HCT116 (cell line): ENCODE results near the gene CCDC40. TPM values are rescaled to one million over a fixed set of nuclear protein-coding genes. Genes with fewer than 3 reads are reported as not detected.

Source experiments
- ATAC-seq: fragments of 200-7000 bp; cut with Tn5 transposase; 2 replicates; pipeline ENCODE4 v1.9.1; 2020; ENCODE audit warnings: mild to moderate bottlenecking, moderate library complexity
- BruUV-seq: library from RNA; stranded (reverse); fragments of 400-500 nt; replicated peaks from 2 replicates; lab custom pipeline; 2021; lab: Mats Ljungman, UMichigan
- CTCF ChIA-PET: fragments of 300-600 bp; sonication (Branson Sonifier 250); formaldehyde crosslinking; loops from one replicate; lab custom pipeline; 2021; ENCODE audit warnings: antibody characterized with exemption; lab: Charles Lee
- POLR2A ChIA-PET: fragments of 300-600, 350-600 bp; sonication (Branson Sonifier 250); formaldehyde crosslinking; loops from one replicate; lab custom pipeline; 2021; ENCODE audit warnings: antibody characterized with exemption; lab: Charles Lee
- RAD21 ChIA-PET, 2 experiments: fragments of 300-600 bp; sonication (Branson Sonifier 250); formaldehyde crosslinking; loops; one replicate each; lab custom pipeline; 2023; ENCODE audit warnings: low total read pairs in 2 of 2; ENCODE audit not compliant: uncharacterized antibody in 2 of 2, unreplicated experiment in 2 of 2, low non-redundant PET in 1 of 2; lab: Charles Lee
- DNase-seq: peaks from one replicate; pipeline ENCODE4 v3.0.0-alpha.2; 2010; ENCODE audit warnings: low read depth, low spot score
- H2AFZ ChIP-seq: fragments of 200-600 bp; shearing (Covaris generic), sonication (generic); 2 replicates; pipeline ENCODE4 v1.6.1; 2017; ENCODE audit warnings: low read depth, mixed run types, mixed read lengths, antibody characterized with exemption, low read length; ENCODE audit not compliant: poor library complexity, severe bottlenecking
- H3K27ac ChIP-seq: 2 replicates; pipeline ENCODE4 v1.5.1; 2012; ENCODE audit warnings: low read depth, low read length
- H3K27me3 ChIP-seq: fragments of 200-600 bp; sonication (generic); 2 replicates; pipeline ENCODE4 v1.6.1; 2016; ENCODE audit warnings: mixed run types, low read length, mixed read lengths; ENCODE audit not compliant: insufficient read depth
- H3K36me3 ChIP-seq, 2 experiments: fragments of 200-500 bp in 1 of 2; fragments of 200-600 bp in 1 of 2; sonication (Bioruptor generic) in 1 of 2; sonication (generic) in 1 of 2; 2 replicates each; pipeline versions ENCODE4 v1.5.1 to v1.6.1; 2014 to 2016; ENCODE audit warnings: low read length in 2 of 2, inconsistent platforms in 1 of 2, mixed read lengths in 1 of 2, mixed run types in 1 of 2; ENCODE audit not compliant: insufficient read depth in 2 of 2, control insufficient read depth in 1 of 2
- H3K4me1 ChIP-seq, 2 experiments: fragments of 200-600 bp in 1 of 2; sonication (generic) in 1 of 2; 2 replicates each; pipeline versions ENCODE4 v1.5.1 to v1.6.1; 2012 to 2017; ENCODE audit warnings: low read length in 2 of 2, inconsistent platforms in 1 of 2, mild to moderate bottlenecking in 1 of 2, mixed read lengths in 1 of 2, mixed run types in 1 of 2, moderate library complexity in 1 of 2; ENCODE audit not compliant: insufficient read depth in 2 of 2, control insufficient read depth in 1 of 2
- H3K4me2 ChIP-seq: fragments of 200-600 bp; sonication (generic); 2 replicates; pipeline ENCODE4 v1.6.1; 2017; ENCODE audit warnings: mixed run types, low read length, mixed read lengths
- H3K4me3 ChIP-seq, 2 experiments: fragments of 200-600 bp in 1 of 2; sonication (generic) in 1 of 2; replicated peaks in 1 of 2; 2 replicates each; pipeline ENCODE4 v1.5.1; 2011 to 2016; ENCODE audit warnings: low read length in 2 of 2, control low read depth in 1 of 2, low read depth in 1 of 2, mild to moderate bottlenecking in 1 of 2, mixed read lengths in 1 of 2, mixed run types in 1 of 2
- H3K79me2 ChIP-seq: fragments of 200-600 bp; sonication (generic); 2 replicates; pipeline ENCODE4 v1.6.1; 2017; ENCODE audit warnings: mild to moderate bottlenecking, mixed run types, low read length, moderate library complexity, mixed read lengths; ENCODE audit not compliant: insufficient read depth
- H3K9ac ChIP-seq: fragments of 200-600 bp; sonication (generic); 2 replicates; pipeline ENCODE4 v1.6.1; 2016; ENCODE audit warnings: low read length, mixed read lengths
- H3K9me2 ChIP-seq: fragments of 200-600 bp; sonication (generic), shearing (Covaris generic); 2 replicates; pipeline ENCODE4 v1.6.1; 2017; ENCODE audit warnings: mixed run types, mild to moderate bottlenecking, moderate library complexity; ENCODE audit not compliant: insufficient read depth
- H3K9me3 ChIP-seq, 2 experiments: fragments of 200-500 bp in 1 of 2; fragments of 200-600 bp in 1 of 2; sonication (Bioruptor generic) in 1 of 2; sonication (generic) in 1 of 2; 2 replicates each; pipeline ENCODE4 v1.6.1; 2014 to 2017; ENCODE audit warnings: low read length in 2 of 2, mixed read lengths in 2 of 2, inconsistent platforms in 1 of 2, low read depth in 1 of 2, mild to moderate bottlenecking in 1 of 2, mixed run types in 1 of 2, moderate library complexity in 1 of 2; ENCODE audit not compliant: control insufficient read depth in 1 of 2, insufficient read depth in 1 of 2
- H4K20me1 ChIP-seq: fragments of 200-600 bp; sonication (generic), shearing (Covaris generic); 2 replicates; pipeline ENCODE4 v1.6.1; 2017; ENCODE audit warnings: mixed run types, mild to moderate bottlenecking, moderate library complexity; ENCODE audit not compliant: insufficient read depth
- ATF3 ChIP-seq: IDR thresholded peaks from 2 replicates; pipeline ENCODE4 v1.6.1; 2012
- CEBPB ChIP-seq: IDR thresholded peaks from 2 replicates; pipeline ENCODE4 v1.6.1; 2012; ENCODE audit warnings: low read depth
- ELF1 ChIP-seq: IDR thresholded peaks from 2 replicates; pipeline ENCODE4 v1.6.1; 2012; ENCODE audit warnings: low read depth, borderline replicate concordance
- EZH2 ChIP-seq: fragments of 200-600 bp; sonication (generic); IDR thresholded peaks from 2 replicates; pipeline ENCODE4 v1.6.1; 2017; ENCODE audit warnings: antibody characterized with exemption, mixed run types
- FOSL1 ChIP-seq: IDR thresholded peaks from 2 replicates; pipeline ENCODE4 v1.6.1; 2012; ENCODE audit warnings: low read depth
- JUND ChIP-seq: IDR thresholded peaks from 2 replicates; pipeline ENCODE4 v1.6.1; 2012
- POLR2A ChIP-seq: IDR thresholded peaks from 2 replicates; pipeline ENCODE4 v1.7.0; 2011; ENCODE audit warnings: borderline replicate concordance; ENCODE audit not compliant: insufficient read depth, insufficient read length; ENCODE audit errors: extremely low read depth
- POLR2AphosphoS5 ChIP-seq: IDR thresholded peaks from 2 replicates; pipeline ENCODE4 v1.6.1; 2011; ENCODE audit warnings: mild to moderate bottlenecking, low read depth, low read length, moderate library complexity
- RAD21 ChIP-seq: IDR thresholded peaks from 2 replicates; pipeline ENCODE4 v1.6.1; 2012; ENCODE audit warnings: low read depth, mild to moderate bottlenecking
- SP1 ChIP-seq: IDR thresholded peaks from 2 replicates; pipeline ENCODE4 v1.6.1; 2012; ENCODE audit warnings: low read depth
- TCF7L2 ChIP-seq: IDR thresholded peaks from 2 replicates; pipeline ENCODE4 v1.7.0; 2011; ENCODE audit warnings: borderline replicate concordance, inconsistent platforms; ENCODE audit not compliant: insufficient read depth, insufficient read length; ENCODE audit errors: extremely low read depth
- ZFX ChIP-seq: fragments of 450-650 bp; IDR thresholded peaks from 2 replicates; pipeline ENCODE4 v1.6.1; 2017
- ZNF274 ChIP-seq: fragments of 200-500 bp; sonication (Bioruptor generic); IDR thresholded peaks from 2 replicates; pipeline ENCODE4 v1.6.1; 2014; ENCODE audit warnings: mild to moderate bottlenecking, low read depth, low read length, inconsistent platforms
- intact Hi-C: fragments of 100-400 bp; cut with micrococcal nuclease; formaldehyde crosslinking; loops from 2 replicates; pipeline ENCODE4 v1.10.0; 2022
- total RNA-seq: library from RNA; stranded (reverse); gene quantifications from one replicate; pipeline ENCODE4 v1.2.1, GENCODE V29; 2021; ENCODE audit not compliant: unreplicated experiment

CCDC40 gene
- total RNA-seq, 1 experiment from 2014 or later, result 10.3 TPM

GRCh38 chr17:80095038-80095843, 58.8 kb downstream of the CCDC40 start:
- Histone ChIP-seq H3K9ac (no peak overlapping the region), H4K20me1 (no peaks in the 10 kb centered on the region), H3K79me2 (no peaks in the 10 kb centered on the region), H3K9me2 (no peaks in the 10 kb centered on the region), H3K27me3 (no peaks in the 10 kb centered on the region), H3K4me3 (no peak overlapping the region), H3K4me2 (no peak overlapping the region), H3K27ac (no peak overlapping the region), H3K36me3 (no peaks in the 10 kb centered on the region), H3K9me3 (no peaks in the 10 kb centered on the region), H3K4me1 (peaks cover 0 to 8% of the 10 kb centered on the region in 2 experiments; a peak in 1 of 4 replicates), H2AFZ (no peak overlapping the region)
- ATAC-seq (no peak), DNase-seq (no peak)
- ChIA-PET RAD21 (no interaction called here), CTCF (no interaction called here), POLR2A (no interaction called here)
- intact Hi-C loops, result no loop called here
- BruUV-seq, result no TSS peak
- TF ChIP-seq SP1, result no peak
- no peak for TF ChIP-seq CEBPB
- TF ChIP-seq ZFX, result no peak
- TF ChIP-seq EZH2, result no peak
- TF ChIP-seq ZNF274, result no peak
- TF ChIP-seq FOSL1, result no peak
- no peak for TF ChIP-seq ELF1
- TF ChIP-seq POLR2AphosphoS5, result no peak
- no peak for TF ChIP-seq POLR2A
- no peak for TF ChIP-seq TCF7L2
- TF ChIP-seq JUND, result no peak
- no peak for TF ChIP-seq ATF3
- no peak for TF ChIP-seq RAD21
